HUES48 (cell line): ENCODE measurements around the gene DPP10.

Experiments
- H3K27ac ChIP-seq: one replicate; pipeline ENCODE4 v1.7.0; 2013; ENCODE audit warnings: low read depth, low read length, inconsistent platforms
- H3K27me3 ChIP-seq: 2 replicates; pipeline ENCODE4 v1.6.1; 2013; ENCODE audit warnings: mild to moderate bottlenecking, low read length; ENCODE audit not compliant: control insufficient read depth, insufficient read depth
- H3K36me3 ChIP-seq: 2 replicates; pipeline ENCODE4 v1.6.1; 2013; ENCODE audit warnings: low read length; ENCODE audit not compliant: control insufficient read depth, insufficient read depth
- H3K4me1 ChIP-seq: 2 replicates; pipeline ENCODE4 v1.6.1; 2013; ENCODE audit warnings: mild to moderate bottlenecking, low read length; ENCODE audit not compliant: control insufficient read depth, insufficient read depth
- H3K4me3 ChIP-seq: 2 replicates; pipeline ENCODE4 v1.5.1; 2013; ENCODE audit warnings: mild to moderate bottlenecking, low read depth, low read length
- H3K9ac ChIP-seq: 2 replicates; pipeline ENCODE4 v1.6.1; 2013; ENCODE audit warnings: mild to moderate bottlenecking, low read depth, low read length, moderate library complexity
- H3K9me3 ChIP-seq: 2 replicates; pipeline ENCODE4 v1.6.1; 2013; ENCODE audit warnings: low read length; ENCODE audit not compliant: control insufficient read depth, insufficient read depth

The DPP10 gene

DNA sequence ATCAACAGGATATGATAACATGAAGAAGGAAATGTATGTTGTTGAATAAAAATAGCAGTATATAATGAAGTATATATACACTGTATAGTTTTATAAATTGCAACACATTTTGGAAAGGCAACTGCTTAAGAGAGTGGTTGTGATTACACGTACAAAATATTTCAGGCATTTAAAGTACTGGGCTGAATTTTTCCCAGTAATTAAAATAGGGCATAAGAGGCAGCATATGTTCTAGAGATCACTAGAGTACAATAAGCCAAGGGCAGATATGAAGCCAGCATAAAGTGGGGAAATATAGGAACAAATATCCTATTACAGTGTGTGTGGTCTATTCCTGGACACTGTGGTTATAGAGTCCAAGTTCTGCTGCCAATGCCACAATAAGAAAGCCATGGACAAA, 14.1 kb downstream of the DPP10 start:
- H3K27ac ChIP-seq = no peak overlapping the region
- peaks cover 10% of the 10 kb centered on the region for H3K4me1 ChIP-seq
- H3K4me3 ChIP-seq = no peak overlapping the region
- H3K9me3 ChIP-seq = no peaks in the 10 kb centered on the region
- H3K36me3 ChIP-seq = no peaks in the 10 kb centered on the region
- H3K27me3 ChIP-seq = no peaks in the 10 kb centered on the region
- H3K9ac ChIP-seq = no peak overlapping the region

DNA sequence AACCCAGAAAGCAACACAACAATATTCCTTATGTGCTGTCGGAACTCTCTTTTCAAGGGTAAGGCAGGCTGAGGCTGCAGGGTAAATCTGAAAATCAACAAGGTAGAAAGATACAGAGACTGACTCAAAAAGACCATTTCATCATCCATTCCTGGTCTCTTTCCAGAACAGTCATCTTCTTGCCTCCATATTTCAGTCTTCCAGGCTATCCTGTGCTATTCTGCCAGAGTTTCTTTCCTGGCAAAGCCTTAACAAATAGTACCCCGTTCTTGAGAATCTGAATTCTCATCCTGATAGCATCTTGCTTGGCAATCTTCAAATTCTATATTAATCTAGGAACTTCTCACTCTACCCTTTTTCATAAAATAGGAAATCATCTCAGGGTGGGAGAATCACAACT, 15.5 kb downstream of the DPP10 start:
- Histone ChIP-seq H3K9me3 (no peaks in the 10 kb centered on the region), H3K36me3 (no peaks in the 10 kb centered on the region), H3K9ac (no peak overlapping the region), H3K27me3 (no peaks in the 10 kb centered on the region), H3K4me3 (no peak overlapping the region), H3K4me1 (peaks cover 10% of the 10 kb centered on the region), H3K27ac (no peak overlapping the region)

DNA sequence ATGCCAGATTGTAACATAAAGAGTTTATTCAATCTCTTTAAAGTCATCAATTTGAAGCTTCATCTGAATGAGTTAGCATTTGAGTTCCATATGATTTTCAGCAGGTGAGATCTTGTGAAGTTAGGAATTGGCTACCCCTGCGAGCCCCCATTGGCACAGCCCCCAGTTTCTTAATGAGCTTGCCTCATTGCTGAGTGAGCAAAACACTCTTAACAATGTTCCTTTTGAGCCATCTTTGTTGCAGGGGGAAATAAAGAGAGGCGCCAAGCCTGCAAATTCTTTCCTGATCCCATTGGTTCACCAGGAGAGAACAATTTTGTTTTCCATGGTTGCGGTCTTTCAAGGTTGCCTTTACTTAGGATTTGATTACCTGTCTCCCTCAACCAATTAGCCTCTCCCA, 18.7 kb downstream of the DPP10 start:
- no peak overlapping the region for H3K9ac ChIP-seq
- peaks cover 10% of the 10 kb centered on the region for H3K4me1 ChIP-seq
- no peaks in the 10 kb centered on the region for H3K36me3 ChIP-seq
- no peak overlapping the region for H3K4me3 ChIP-seq
- no peaks in the 10 kb centered on the region for H3K27me3 ChIP-seq
- H3K27ac ChIP-seq = no peak overlapping the region
- H3K9me3 ChIP-seq = no peaks in the 10 kb centered on the region

DNA sequence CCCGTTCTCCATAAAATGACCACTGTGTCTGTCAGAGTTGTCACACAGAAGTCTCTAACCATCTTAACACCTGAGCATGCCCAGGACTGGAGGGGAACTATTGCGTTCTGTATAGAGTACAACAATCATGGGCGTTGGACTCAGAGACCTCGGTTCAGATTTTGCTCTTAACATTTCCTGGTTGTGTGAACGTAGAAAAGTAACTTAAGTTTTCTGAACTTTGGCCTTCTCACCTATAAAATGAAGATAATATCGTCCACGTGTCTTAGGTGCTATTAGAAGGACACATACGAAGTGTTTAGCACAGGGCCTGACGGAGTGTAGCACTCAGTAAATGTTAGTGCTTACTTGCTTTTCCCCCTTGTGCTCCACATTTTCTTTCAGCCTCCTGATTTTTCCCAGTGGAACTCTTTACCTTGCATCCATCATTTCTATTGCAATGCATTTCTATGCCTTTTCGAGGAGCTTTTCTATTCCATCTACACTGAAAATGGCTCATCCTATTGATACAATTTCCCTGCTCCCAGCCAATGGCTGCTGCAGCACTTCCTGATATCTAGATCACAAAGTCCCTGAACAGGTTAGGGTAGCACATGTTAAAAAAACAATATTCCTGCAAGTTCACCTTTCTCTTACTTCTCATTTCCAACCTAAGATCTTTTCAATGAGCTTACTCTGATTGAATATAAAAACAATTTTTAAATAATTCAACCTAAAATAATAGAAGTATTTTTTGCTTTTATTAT, 22.7 kb downstream of the DPP10 start:
- Histone ChIP-seq H3K36me3 (no peaks in the 10 kb centered on the region), H3K9ac (no peak overlapping the region), H3K4me3 (no peak overlapping the region), H3K27ac (no peak overlapping the region), H3K4me1 (no peaks in the 10 kb centered on the region), H3K27me3 (no peaks in the 10 kb centered on the region), H3K9me3 (no peaks in the 10 kb centered on the region)

GRCh38 chr2:114468343-114468742, 25.9 kb downstream of the DPP10 start:
- Histone ChIP-seq H3K4me3 (no peak overlapping the region), H3K4me1 (no peaks in the 10 kb centered on the region), H3K9me3 (no peaks in the 10 kb centered on the region), H3K9ac (no peak overlapping the region), H3K27ac (no peak overlapping the region), H3K27me3 (no peaks in the 10 kb centered on the region), H3K36me3 (no peaks in the 10 kb centered on the region)

- no peaks in the 10 kb centered on the region for H3K4me1 ChIP-seq
- H3K4me3 ChIP-seq = no peak overlapping the region
- no peak overlapping the region for H3K9ac ChIP-seq
- H3K27me3 ChIP-seq = no peaks in the 10 kb centered on the region
- no peaks in the 10 kb centered on the region for H3K36me3 ChIP-seq
- H3K9me3 ChIP-seq = no peaks in the 10 kb centered on the region
- H3K27ac ChIP-seq = no peak overlapping the region
These were observed 29.8 kb downstream of the DPP10 start for GRCh38 chr2:114472246-114472645.

DNA sequence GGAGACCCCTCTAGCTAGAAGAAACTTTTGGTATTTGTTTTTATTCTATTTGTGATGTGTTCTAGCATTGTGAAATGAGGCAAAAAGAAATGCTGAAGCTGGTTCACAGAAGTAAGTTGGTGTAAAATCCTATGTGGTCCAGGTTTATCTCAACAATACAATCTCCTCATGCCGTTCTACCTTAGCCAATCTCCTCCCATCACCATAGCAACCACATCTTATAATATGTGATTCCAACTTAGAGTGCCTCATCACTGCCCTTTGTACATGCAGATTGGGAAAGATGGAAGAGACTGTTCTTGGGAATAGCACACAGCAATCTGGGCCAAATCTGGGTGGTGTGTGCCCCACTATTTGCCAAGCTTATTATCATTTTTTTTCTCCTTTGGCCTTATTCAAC, 30.3 kb downstream of the DPP10 start:
- Histone ChIP-seq H3K4me1 (no peaks in the 10 kb centered on the region), H3K27ac (no peak overlapping the region), H3K4me3 (no peak overlapping the region), H3K9ac (no peak overlapping the region), H3K27me3 (no peaks in the 10 kb centered on the region), H3K36me3 (no peaks in the 10 kb centered on the region), H3K9me3 (no peaks in the 10 kb centered on the region)

DNA sequence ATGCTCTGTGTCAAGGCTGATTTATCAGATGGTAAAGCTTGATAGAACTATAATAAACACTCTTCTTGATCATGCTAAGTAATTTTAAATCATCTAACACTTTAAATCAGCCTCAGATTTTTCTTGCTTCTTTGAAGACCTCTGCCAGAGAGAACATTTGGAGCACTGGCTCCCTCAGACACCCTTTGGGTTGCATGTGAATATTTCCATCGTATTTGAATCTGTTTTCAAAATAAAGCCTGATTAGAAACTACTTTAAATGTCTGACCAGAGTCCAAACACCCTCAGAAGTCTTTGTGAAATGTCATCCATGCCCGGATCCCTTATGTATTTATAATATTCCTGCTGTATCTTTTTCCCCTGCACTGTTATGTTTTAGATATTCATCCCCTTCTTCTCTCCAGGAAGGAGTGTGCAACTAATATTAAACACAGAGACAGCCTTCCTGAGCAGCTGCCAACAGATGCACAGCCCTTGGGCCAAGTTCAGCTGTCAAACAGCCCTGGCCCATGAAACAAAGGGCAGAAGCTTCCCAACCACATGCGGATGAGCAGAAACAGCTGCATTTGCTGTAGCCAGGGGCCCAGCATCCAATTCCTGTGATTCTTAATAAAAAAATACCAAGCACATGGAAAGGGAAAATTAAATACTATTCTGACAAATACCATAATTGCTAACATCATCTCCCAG, 46.5 kb downstream of the DPP10 start:
- no peaks in the 10 kb centered on the region for H3K9me3 ChIP-seq
- peaks cover 9% of the 10 kb centered on the region; the same call in 1 of the 2 replicates for H3K4me1 ChIP-seq
- H3K36me3 ChIP-seq = no peaks in the 10 kb centered on the region
- H3K27ac ChIP-seq = no peak overlapping the region
- no peak overlapping the region for H3K4me3 ChIP-seq
- no peaks in the 10 kb centered on the region for H3K27me3 ChIP-seq
- no peak overlapping the region for H3K9ac ChIP-seq

DNA sequence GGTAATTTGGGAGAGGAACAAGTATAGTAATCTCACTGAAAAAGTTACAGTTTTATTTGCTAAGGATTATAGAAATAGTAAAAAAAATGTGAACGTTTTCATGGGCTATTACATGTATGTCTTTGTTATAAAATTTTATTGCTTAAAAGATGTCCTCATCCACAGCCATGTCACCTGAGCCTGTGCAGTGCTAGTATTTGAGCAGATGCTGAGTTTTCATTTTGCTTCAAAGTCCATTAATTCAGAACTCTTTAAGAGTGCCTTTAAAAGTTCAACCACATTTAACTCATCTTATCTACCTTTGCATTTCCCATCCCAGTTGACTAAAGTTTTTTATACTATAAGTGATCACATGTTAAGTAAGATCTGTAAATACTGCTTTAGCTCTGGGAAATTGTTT, 52.6 kb downstream of the DPP10 start:
- Histone ChIP-seq H3K27me3 (no peaks in the 10 kb centered on the region), H3K4me1 (no peaks in the 10 kb centered on the region), H3K36me3 (no peaks in the 10 kb centered on the region), H3K9me3 (no peaks in the 10 kb centered on the region), H3K4me3 (no peak overlapping the region), H3K9ac (no peak overlapping the region), H3K27ac (no peak overlapping the region)

GRCh38 chr2:114496959-114497358, 54.5 kb downstream of the DPP10 start:
- Histone ChIP-seq H3K27ac (no peak overlapping the region), H3K4me3 (no peak overlapping the region), H3K27me3 (no peaks in the 10 kb centered on the region), H3K9ac (no peak overlapping the region), H3K4me1 (no peaks in the 10 kb centered on the region), H3K36me3 (no peaks in the 10 kb centered on the region), H3K9me3 (no peaks in the 10 kb centered on the region)

GRCh38 chr2:114499101-114499500, 56.7 kb downstream of the DPP10 start:
- no peaks in the 10 kb centered on the region for H3K4me1 ChIP-seq
- no peak overlapping the region for H3K27ac ChIP-seq
- no peak overlapping the region for H3K4me3 ChIP-seq
- H3K9ac ChIP-seq = no peak overlapping the region
- H3K9me3 ChIP-seq = no peaks in the 10 kb centered on the region
- H3K27me3 ChIP-seq = no peaks in the 10 kb centered on the region
- H3K36me3 ChIP-seq = no peaks in the 10 kb centered on the region
